Nephron progenitor cell (in vitro differentiated cells): ENCODE measurements around the gene ADAT3.

ENCODE experiments used
- DNase-seq: peaks from one replicate; pipeline ENCODE4 v3.0.0; 2021
- H3K27ac Mint-ChIP-seq: 2 replicates; pipeline ENCODE4 v1.8.0; 2021; ENCODE audit warnings: mild to moderate bottlenecking, moderate library complexity, mixed read lengths
- H3K27me3 Mint-ChIP-seq: 2 replicates; pipeline ENCODE4 v1.8.0; 2021; ENCODE audit warnings: mild to moderate bottlenecking, low read depth, mixed read lengths; ENCODE audit not compliant: poor library complexity
- H3K36me3 Mint-ChIP-seq: 2 replicates; pipeline ENCODE4 v1.8.0; 2021; ENCODE audit warnings: low read depth, mixed read lengths
- H3K4me1 Mint-ChIP-seq: 2 replicates; pipeline ENCODE4 v1.8.0; 2021; ENCODE audit warnings: mixed read lengths
- H3K4me3 Mint-ChIP-seq: 2 replicates; pipeline ENCODE4 v1.8.0; 2021; ENCODE audit warnings: mild to moderate bottlenecking, moderate library complexity, mixed read lengths
- H3K9me3 Mint-ChIP-seq: 2 replicates; pipeline ENCODE4 v1.8.0; 2021; ENCODE audit warnings: mild to moderate bottlenecking, moderate library complexity, mixed read lengths
- CTCF ChIP-seq: fragments of 200-600 bp; sonication (generic); IDR thresholded peaks from 2 replicates; pipeline ENCODE4 v1.5.0; 2021; ENCODE audit warnings: antibody characterized with exemption

ADAT3 gene

GRCh38 chr19:1949304-1950101, 44.3 kb downstream of the ADAT3 start:
- DNase-seq: no peak

GRCh38 chr19:1950640-1951039, 45.4 kb downstream of the ADAT3 start:
- peaks cover 35% of the 10 kb centered on the region for H3K36me3 Mint-ChIP-seq

More at GRCh38 chr19:1949304-1950101, 44.3 kb downstream of the ADAT3 start:
- Mint-ChIP-seq H3K27ac (peak overlapping the region; percentile 90), H3K9me3 (no peaks in the 10 kb centered on the region), H3K36me3 (peaks cover 35% of the 10 kb centered on the region), H3K27me3 (peaks cover 3% of the 10 kb centered on the region), H3K4me1 (peaks cover 13% of the 10 kb centered on the region), H3K4me3 (no peak overlapping the region)
- TF ChIP-seq CTCF: no peak

GRCh38 chr19:1952635-1953034, 47.4 kb downstream of the ADAT3 start:
- H3K27ac Mint-ChIP-seq: peak overlapping the region; percentile 61
- peaks cover 30% of the 10 kb centered on the region for H3K36me3 Mint-ChIP-seq
- H3K27me3 Mint-ChIP-seq: peaks cover 3% of the 10 kb centered on the region
- H3K9me3 Mint-ChIP-seq: no peaks in the 10 kb centered on the region
- no peak for DNase-seq
- TF ChIP-seq CTCF: no peak
- no peak overlapping the region for H3K4me3 Mint-ChIP-seq
- peaks cover 23% of the 10 kb centered on the region for H3K4me1 Mint-ChIP-seq

More at GRCh38 chr19:1950640-1951039, 45.4 kb downstream of the ADAT3 start:
- Mint-ChIP-seq H3K9me3 (no peaks in the 10 kb centered on the region), H3K4me1 (peaks cover 16% of the 10 kb centered on the region), H3K27ac (no peak overlapping the region), H3K27me3 (peaks cover 3% of the 10 kb centered on the region), H3K4me3 (no peak overlapping the region)
- DNase-seq: no peak
- no peak for TF ChIP-seq CTCF

- no peak overlapping the region for H3K27ac Mint-ChIP-seq
- H3K4me1 Mint-ChIP-seq: peaks cover 23% of the 10 kb centered on the region
- peaks cover 30% of the 10 kb centered on the region for H3K36me3 Mint-ChIP-seq
- peaks cover 3% of the 10 kb centered on the region for H3K27me3 Mint-ChIP-seq
- DNase-seq: no peak
- no peak for TF ChIP-seq CTCF
- no peaks in the 10 kb centered on the region for H3K9me3 Mint-ChIP-seq
- H3K4me3 Mint-ChIP-seq: no peak overlapping the region
Measured at GRCh38 chr19:1953037-1953436, 47.8 kb downstream of the ADAT3 start.

GRCh38 chr19:1953441-1954094, 48.4 kb downstream of the ADAT3 start:
- H3K4me3 Mint-ChIP-seq: no peak overlapping the region
- H3K9me3 Mint-ChIP-seq: no peaks in the 10 kb centered on the region
- peak overlapping the region; percentile 79 for H3K27ac Mint-ChIP-seq
- H3K27me3 Mint-ChIP-seq: peaks cover 3% of the 10 kb centered on the region
- H3K4me1 Mint-ChIP-seq: peaks cover 21% of the 10 kb centered on the region
- no peak for DNase-seq
- TF ChIP-seq CTCF: no peak
- peaks cover 27% of the 10 kb centered on the region for H3K36me3 Mint-ChIP-seq
